NCI-H510A (cell line): Measurements from ENCODE around the gene ASIC4.

Experiments
- DNase-seq: peaks from one replicate; lab custom pipeline; 2025; lab: John Stamatoyannopoulos, UW

The ASIC4 gene

GRCh38 chr2:219514196-219514761 lies at the start of gene ASIC4:
ASIC4 (plus strand) TSS chr2:219514482; CDS start chr2:219514725, 243 bp downstream.
- no peak for DNase-seq

- no peak for DNase-seq
Measured at GRCh38 chr2:219465659-219466561, 48.4 kb upstream of the ASIC4 start.

- DNase-seq = no peak
Measured at GRCh38 chr2:219466816-219467735, 47.2 kb upstream of the ASIC4 start.

- no peak for DNase-seq
Measured at GRCh38 chr2:219467736-219468075, 46.6 kb upstream of the ASIC4 start.

- no peak for DNase-seq
Measured at GRCh38 chr2:219468410-219469185, 45.7 kb upstream of the ASIC4 start.

GRCh38 chr2:219469186-219469724 lies 45.0 kb upstream of the ASIC4 start:
- no peak for DNase-seq

GRCh38 chr2:219470429-219470828 lies 43.9 kb upstream of the ASIC4 start:
- no peak for DNase-seq

- no peak for DNase-seq
Measured at GRCh38 chr2:219471476-219472371, 42.6 kb upstream of the ASIC4 start.

- DNase-seq = no peak
Measured at GRCh38 chr2:219472629-219473187, 41.6 kb upstream of the ASIC4 start.

- DNase-seq = no peak
Measured at GRCh38 chr2:219473511-219473910, 40.8 kb upstream of the ASIC4 start.

- no peak for DNase-seq
Measured at GRCh38 chr2:219474285-219475060, 39.8 kb upstream of the ASIC4 start.

GRCh38 chr2:219475278-219475677 lies 39.0 kb upstream of the ASIC4 start:
- no peak for DNase-seq

- peak; percentile 34 for DNase-seq
Measured at GRCh38 chr2:219475697-219476651, 38.3 kb upstream of the ASIC4 start.

- no peak for DNase-seq
Measured at GRCh38 chr2:219476652-219477151, 37.6 kb upstream of the ASIC4 start.

GRCh38 chr2:219477179-219477578 lies 37.1 kb upstream of the ASIC4 start:
- no peak for DNase-seq

GRCh38 chr2:219477815-219478214 lies 36.5 kb upstream of the ASIC4 start:
- DNase-seq = no peak

- DNase-seq = no peak
Measured at GRCh38 chr2:219478916-219479315, 35.4 kb upstream of the ASIC4 start.

GRCh38 chr2:219480004-219480403 lies 34.3 kb upstream of the ASIC4 start:
- no peak for DNase-seq
